Parathyroid adenoma (tissue), 2 donors: ENCODE results near the gene JUND.
A peak's percentile ranks its signal among the peaks of the same experiment; 100 is the strongest.

Experiments
- H2AFZ ChIP-seq: fragments of 300-600 bp; sonication (generic); one replicate; pipeline ENCODE4 v1.7.0; 2017; ENCODE audit warnings: antibody characterized with exemption, mild to moderate bottlenecking
- H3K27ac ChIP-seq: fragments of 300-600 bp; sonication (generic); one replicate; pipeline ENCODE4 v1.7.0; 2017
- H3K27me3 ChIP-seq: fragments of 300-600 bp; sonication (generic); one replicate; pipeline ENCODE4 v1.7.0; 2017; ENCODE audit warnings: low read length; ENCODE audit not compliant: control insufficient read depth, insufficient read depth
- H3K36me3 ChIP-seq: fragments of 300-600 bp; sonication (generic); one replicate; pipeline ENCODE4 v1.7.0; 2017; ENCODE audit warnings: low read length; ENCODE audit not compliant: control insufficient read depth, insufficient read depth
- H3K4me1 ChIP-seq: fragments of 300-600 bp; sonication (generic); one replicate; pipeline ENCODE4 v1.7.0; 2017; ENCODE audit warnings: control low read depth
- H3K4me2 ChIP-seq: fragments of 300-600 bp; sonication (generic); one replicate; pipeline ENCODE4 v1.7.0; 2017; ENCODE audit warnings: low read length
- H3K4me3 ChIP-seq: fragments of 300-600 bp; sonication (generic); one replicate; pipeline ENCODE4 v1.7.0; 2017; ENCODE audit warnings: low read depth, low read length
- H3K79me2 ChIP-seq: fragments of 300-600 bp; sonication (generic); one replicate; pipeline ENCODE4 v1.7.0; 2017; ENCODE audit warnings: control low read depth
- H3K9ac ChIP-seq: fragments of 300-600 bp; sonication (generic); one replicate; pipeline ENCODE4 v1.7.0; 2017; ENCODE audit warnings: mild to moderate bottlenecking
- H3K9me3 ChIP-seq: fragments of 300-600 bp; sonication (generic); one replicate; pipeline ENCODE4 v1.7.0; 2017; ENCODE audit warnings: low read length; ENCODE audit not compliant: control insufficient read depth
- CTCF ChIP-seq: fragments of 300-600 bp; sonication (generic); IDR thresholded peaks from one replicate; pipeline ENCODE4 v1.7.0; 2017; ENCODE audit warnings: antibody characterized with exemption, mild to moderate bottlenecking
- donor health status: primary hyperparathyroidism.

Gene JUND

DNA sequence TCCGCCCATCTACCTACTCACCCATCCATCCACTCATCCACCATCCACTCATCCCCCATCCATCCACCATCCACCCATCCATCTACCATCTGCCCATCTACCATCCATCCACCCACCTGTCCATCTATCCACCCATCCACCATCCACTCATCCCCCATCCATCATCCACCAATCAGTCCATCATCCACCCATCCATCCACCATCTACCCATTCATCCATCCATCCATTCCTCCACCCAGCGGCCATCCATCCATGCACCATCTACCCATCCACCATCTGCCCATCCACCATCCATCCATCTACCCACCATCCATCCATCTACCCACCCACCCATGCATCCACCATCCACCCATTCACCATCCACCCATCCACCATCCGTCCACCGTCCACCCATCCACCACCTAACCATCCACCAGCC lies 13.6 kb upstream of the JUND start:
- Histone ChIP-seq H3K4me2 (no peak overlapping the region), H3K79me2 (no peaks in the 10 kb centered on the region), H3K36me3 (no peaks in the 10 kb centered on the region), H3K9ac (no peak overlapping the region), H3K9me3 (no peaks in the 10 kb centered on the region), H3K4me3 (no peak overlapping the region), H3K4me1 (peaks cover 20% of the 10 kb centered on the region), H2AFZ (no peak overlapping the region), H3K27me3 (no peaks in the 10 kb centered on the region), H3K27ac (no peak overlapping the region)
- no peak for TF ChIP-seq CTCF

DNA sequence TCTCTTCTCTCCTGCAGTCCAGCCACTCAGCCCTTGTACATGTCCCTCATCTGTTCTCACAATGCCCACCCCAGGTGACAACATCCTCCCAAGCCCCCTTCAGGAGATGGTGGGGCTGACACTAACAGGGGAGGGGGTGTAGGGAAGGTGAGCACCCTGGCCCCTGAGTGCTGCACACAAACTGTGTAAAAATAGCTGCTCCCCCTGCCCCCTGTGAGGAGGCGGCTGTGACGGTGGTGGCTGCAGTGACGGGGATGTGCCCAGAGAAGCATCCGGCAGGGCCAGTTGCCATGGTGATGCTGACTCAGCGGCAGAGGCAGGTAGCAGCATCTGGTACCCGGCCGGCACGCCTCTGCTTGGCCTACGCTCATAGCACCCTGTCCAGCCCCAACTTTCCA lies 13.0 kb upstream of the JUND start:
- peaks cover 20% of the 10 kb centered on the region for H3K4me1 ChIP-seq
- H3K27ac ChIP-seq, result no peak overlapping the region
- H3K27me3 ChIP-seq, result no peaks in the 10 kb centered on the region
- no peak overlapping the region for H3K4me2 ChIP-seq
- H3K9me3 ChIP-seq, result no peaks in the 10 kb centered on the region
- no peak overlapping the region for H3K4me3 ChIP-seq
- no peak overlapping the region for H2AFZ ChIP-seq
- no peak for TF ChIP-seq CTCF
- H3K79me2 ChIP-seq, result no peaks in the 10 kb centered on the region
- H3K36me3 ChIP-seq, result no peaks in the 10 kb centered on the region
- H3K9ac ChIP-seq, result no peak overlapping the region

DNA sequence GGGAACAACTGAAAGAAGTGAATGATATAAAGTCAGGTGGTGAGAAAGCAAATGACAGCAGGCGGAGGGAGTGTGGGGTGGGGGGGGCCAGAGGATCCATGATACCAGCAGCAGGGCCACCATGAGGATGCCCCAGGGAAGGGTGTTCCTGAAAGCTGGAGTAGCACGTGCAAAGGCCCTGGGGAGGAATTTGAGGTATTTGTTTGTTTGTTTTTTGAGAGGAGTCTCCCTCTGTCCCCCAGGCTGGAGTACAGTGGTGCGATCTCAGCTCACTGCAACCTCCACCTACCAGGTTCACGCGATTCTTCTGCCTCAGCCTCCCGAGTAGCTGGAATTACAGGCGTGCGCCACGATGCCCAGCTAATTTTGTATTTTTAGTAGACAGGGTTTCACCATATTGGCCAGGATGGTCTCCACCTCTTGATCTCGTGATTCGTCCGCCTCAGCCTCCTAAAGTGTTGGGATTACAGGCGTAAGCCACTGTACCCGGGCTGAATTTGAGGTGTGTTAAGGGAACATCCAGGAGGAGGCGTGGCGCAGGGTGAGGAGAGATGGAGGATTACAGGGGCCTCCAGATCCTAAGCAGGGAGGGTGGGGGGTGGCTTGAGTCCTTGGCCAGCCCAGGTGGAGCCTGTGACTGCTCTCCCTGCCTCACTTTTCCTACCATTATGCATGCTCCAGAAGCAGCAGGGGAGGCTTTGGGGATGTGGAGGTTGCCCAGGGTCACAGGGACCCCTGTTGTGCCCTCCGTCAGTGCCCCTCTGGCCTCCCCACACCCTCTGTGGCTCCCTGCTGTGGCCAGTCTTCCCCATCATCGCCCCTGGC lies 12.4 kb upstream of the JUND start:
- Histone ChIP-seq H3K36me3 (no peaks in the 10 kb centered on the region), H2AFZ (peak overlapping the region; percentile 98), H3K79me2 (no peaks in the 10 kb centered on the region), H3K9me3 (no peaks in the 10 kb centered on the region), H3K9ac (no peak overlapping the region), H3K4me3 (no peak overlapping the region), H3K4me2 (no peak overlapping the region), H3K27me3 (no peaks in the 10 kb centered on the region), H3K27ac (peak overlapping the region; percentile 88), H3K4me1 (peaks cover 20% of the 10 kb centered on the region)
- no peak for TF ChIP-seq CTCF

DNA sequence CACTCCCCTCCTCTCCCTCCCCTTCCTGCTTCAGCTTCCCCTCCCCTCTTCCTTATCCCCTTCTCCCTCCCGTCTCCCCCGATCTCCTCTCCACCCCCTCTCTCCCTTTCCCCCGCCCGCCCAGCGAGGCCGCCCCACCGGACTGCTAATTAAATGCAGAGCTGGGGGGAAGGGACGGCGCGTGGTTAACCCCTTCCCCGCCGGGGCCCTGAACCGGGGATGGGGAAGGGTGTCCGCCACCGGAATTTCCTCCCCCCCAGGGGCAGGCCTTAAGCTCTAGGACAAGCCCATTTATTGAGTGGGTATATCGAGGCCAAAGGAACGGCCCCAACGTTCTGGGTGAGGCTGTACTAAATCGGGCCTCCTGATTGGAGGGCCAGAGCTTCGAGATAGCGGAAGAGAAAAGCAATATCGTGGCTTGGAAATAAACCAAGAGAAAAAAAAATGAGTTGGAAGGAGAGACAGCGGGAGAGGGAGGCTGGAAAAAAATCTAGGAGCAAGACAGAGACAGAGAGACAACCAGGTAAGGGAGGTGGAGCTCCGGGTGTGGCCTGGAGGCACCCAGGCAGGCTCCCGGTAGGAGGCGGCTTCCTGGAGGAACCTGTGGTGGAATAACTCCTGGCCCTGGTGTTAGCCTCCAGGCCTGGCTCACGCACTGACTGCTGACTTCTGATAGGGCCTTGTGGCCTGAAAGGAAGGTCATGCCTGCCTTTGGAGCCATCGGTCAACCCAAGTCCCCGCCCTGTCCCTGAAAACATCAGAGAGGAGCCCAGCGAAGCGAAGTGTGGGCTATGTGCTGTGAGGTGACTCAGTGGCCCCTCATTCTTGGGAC lies 11.6 kb upstream of the JUND start:
- Histone ChIP-seq H3K79me2 (no peaks in the 10 kb centered on the region), H3K9ac (no peak overlapping the region), H3K27me3 (no peaks in the 10 kb centered on the region), H3K4me2 (peak overlapping the region; percentile 95), H3K27ac (peak overlapping the region; percentile 88), H3K4me1 (peaks cover 25% of the 10 kb centered on the region), H3K9me3 (no peaks in the 10 kb centered on the region), H3K36me3 (no peaks in the 10 kb centered on the region), H3K4me3 (peak overlapping the region; percentile 60), H2AFZ (peak overlapping the region; percentile 98)
- no peak for TF ChIP-seq CTCF
